ENCODE measurements around the gene LHFPL6.

DNA sequence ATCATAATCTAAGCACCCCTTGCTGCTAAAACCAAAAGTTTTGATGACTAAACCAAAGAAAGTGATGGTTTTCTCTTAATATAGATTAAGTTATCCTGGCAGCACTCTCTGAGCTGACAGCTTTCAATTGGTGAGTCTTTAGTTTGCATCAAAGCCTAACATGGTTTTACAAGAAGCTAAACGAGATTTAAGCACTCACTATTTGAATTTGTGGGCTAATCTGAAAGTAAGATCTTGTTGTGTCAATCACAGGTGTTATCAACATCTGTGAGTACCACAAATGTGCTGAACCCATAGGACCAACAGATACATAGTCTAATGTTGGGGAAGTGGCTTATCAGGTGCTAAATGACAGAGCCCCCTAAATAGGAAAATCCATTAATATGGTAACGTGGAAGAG lies 223.9 kb downstream of the LHFPL6 start:
- TF ChIP-seq, protein P1, sequence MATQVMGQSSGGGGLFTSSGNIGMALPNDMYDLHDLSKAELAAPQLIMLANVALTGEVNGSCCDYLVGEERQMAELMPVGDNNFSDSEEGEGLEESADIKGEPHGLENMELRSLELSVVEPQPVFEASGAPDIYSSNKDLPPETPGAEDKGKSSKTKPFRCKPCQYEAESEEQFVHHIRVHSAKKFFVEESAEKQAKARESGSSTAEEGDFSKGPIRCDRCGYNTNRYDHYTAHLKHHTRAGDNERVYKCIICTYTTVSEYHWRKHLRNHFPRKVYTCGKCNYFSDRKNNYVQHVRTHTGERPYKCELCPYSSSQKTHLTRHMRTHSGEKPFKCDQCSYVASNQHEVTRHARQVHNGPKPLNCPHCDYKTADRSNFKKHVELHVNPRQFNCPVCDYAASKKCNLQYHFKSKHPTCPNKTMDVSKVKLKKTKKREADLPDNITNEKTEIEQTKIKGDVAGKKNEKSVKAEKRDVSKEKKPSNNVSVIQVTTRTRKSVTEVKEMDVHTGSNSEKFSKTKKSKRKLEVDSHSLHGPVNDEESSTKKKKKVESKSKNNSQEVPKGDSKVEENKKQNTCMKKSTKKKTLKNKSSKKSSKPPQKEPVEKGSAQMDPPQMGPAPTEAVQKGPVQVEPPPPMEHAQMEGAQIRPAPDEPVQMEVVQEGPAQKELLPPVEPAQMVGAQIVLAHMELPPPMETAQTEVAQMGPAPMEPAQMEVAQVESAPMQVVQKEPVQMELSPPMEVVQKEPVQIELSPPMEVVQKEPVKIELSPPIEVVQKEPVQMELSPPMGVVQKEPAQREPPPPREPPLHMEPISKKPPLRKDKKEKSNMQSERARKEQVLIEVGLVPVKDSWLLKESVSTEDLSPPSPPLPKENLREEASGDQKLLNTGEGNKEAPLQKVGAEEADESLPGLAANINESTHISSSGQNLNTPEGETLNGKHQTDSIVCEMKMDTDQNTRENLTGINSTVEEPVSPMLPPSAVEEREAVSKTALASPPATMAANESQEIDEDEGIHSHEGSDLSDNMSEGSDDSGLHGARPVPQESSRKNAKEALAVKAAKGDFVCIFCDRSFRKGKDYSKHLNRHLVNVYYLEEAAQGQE (IDR thresholded peaks at IDR 0.05; ENCODE audit: low read depth): no peak
- no peak for TF ChIP-seq EP300 (IDR thresholded peaks at IDR 0.05; ENCODE audit: borderline replicate concordance)
- TF ChIP-seq ZBTB7A (IDR thresholded peaks at IDR 0.05; ENCODE audit: low read depth): no peak
